Mucosa of gallbladder (tissue), 1 donor: ENCODE measurements around the gene TMEM255B. TPM values are rescaled to one million over a fixed set of nuclear protein-coding genes. Genes with fewer than 3 reads are reported as not detected.
A peak's percentile ranks its signal among the peaks of the same experiment; 100 is the strongest.

Experiments used
- DNase-seq: peaks from one replicate; pipeline ENCODE4 v3.0.0-alpha.2; 2020; ENCODE audit warnings: low spot score
- total RNA-seq: library from RNA; stranded (reverse); gene quantifications from one replicate; pipeline ENCODE4 v1.2.1, GENCODE V29; 2021
- donor health status: DM: no; HTN: no; CAD: no.

Gene TMEM255B
- total RNA-seq, 1 donor from 2014 or later: 17.0 TPM

GRCh38 chr13:113848020-113848419 lies 89.0 kb downstream of the TMEM255B start:
- no peak for DNase-seq

GRCh38 chr13:113848431-113849260 lies 89.6 kb downstream of the TMEM255B start:
- no peak for DNase-seq

GRCh38 chr13:113849546-113849945 lies 90.5 kb downstream of the TMEM255B start:
- DNase-seq: no peak

- no peak for DNase-seq
Measured at GRCh38 chr13:113849981-113850721, 91.1 kb downstream of the TMEM255B start.

GRCh38 chr13:113850722-113851479 lies 91.9 kb downstream of the TMEM255B start:
- DNase-seq: no peak

- DNase-seq: no peak
Measured at GRCh38 chr13:113851480-113851803, 92.4 kb downstream of the TMEM255B start.

GRCh38 chr13:113851826-113852535 lies 93.0 kb downstream of the TMEM255B start:
- DNase-seq: no peak

GRCh38 chr13:113852536-113853517 lies 93.8 kb downstream of the TMEM255B start:
- no peak for DNase-seq

- no peak for DNase-seq
Measured at GRCh38 chr13:113853518-113854237, 94.7 kb downstream of the TMEM255B start.

GRCh38 chr13:113854238-113855011 lies 95.4 kb downstream of the TMEM255B start:
- DNase-seq: peak; percentile 59

- no peak for DNase-seq
Measured at GRCh38 chr13:113855012-113855921, 96.2 kb downstream of the TMEM255B start.

- DNase-seq: no peak
Measured at GRCh38 chr13:113855931-113856715, 97.1 kb downstream of the TMEM255B start.

- DNase-seq: peak; percentile 54
Measured at GRCh38 chr13:113856716-113857065, 97.7 kb downstream of the TMEM255B start.

- no peak for DNase-seq
Measured at GRCh38 chr13:113857531-113858195, 98.6 kb downstream of the TMEM255B start.

GRCh38 chr13:113859311-113860050 lies 100.5 kb downstream of the TMEM255B start:
- no peak for DNase-seq
